Epidermal melanocyte (primary cell): ENCODE measurements around the gene WDR76.

Source experiments
- DNase-seq: peaks from one replicate; pipeline ENCODE4 v3.0.0; 2011; ENCODE audit warnings: low spot score; ENCODE audit not compliant: insufficient read length

Gene WDR76

DNA sequence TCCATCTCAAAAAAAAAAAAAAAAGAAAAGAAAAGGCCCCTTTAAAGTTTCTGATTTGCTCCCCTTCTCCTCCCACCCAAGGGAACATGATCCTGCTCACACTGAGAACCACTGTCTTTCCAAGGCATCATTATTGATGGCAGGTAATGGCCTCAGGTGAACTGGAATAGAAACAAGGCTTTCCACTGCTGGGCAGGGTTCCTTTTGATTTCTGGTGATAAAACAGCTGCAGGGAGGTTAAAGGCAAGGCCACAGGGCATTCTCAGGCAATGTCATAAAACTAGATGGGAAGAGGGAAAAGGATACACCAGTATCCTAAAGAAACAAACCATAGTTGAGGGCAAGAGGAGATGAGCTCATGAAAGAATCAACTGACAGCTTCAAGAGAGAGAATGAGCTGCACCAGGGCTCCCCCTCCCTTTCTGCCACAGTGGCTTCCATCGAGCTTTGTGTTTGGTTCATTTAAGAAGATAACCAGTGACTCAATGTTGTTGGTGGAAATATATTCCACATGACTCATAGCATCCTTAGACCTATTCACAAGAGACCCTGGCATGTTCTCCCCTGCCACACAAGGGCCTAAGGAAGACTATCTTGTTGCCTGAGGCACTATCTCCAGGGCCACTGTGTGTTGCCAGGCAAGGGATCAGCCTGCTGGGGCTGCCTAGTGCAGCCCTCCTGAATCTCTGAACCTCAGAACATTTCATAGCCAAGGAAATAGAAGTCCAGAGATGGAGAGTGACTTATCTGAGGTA, 86.4 kb downstream of the WDR76 start:
- DNase-seq: no peak

GRCh38 chr15:43913941-43914340, 87.1 kb downstream of the WDR76 start:
- DNase-seq: no peak

- no peak for DNase-seq
Measured at GRCh38 chr15:43915631-43916325, 89.0 kb downstream of the WDR76 start.

DNA sequence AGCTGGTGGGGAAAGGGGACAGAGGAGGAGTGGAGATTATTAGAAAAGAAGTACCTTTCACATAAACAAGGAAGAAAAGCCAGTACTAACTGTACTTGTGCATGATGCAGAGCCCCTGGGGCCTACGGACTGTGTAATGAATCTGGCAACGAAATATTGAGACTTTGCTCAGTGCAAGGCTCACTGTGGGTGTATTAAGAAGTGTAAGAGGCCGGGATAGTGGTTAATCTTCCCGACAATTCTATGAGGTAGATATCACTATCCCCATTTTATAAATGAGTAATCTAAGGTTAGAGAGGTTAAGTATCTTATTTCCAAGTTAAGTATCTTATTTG, 89.5 kb downstream of the WDR76 start:
- DNase-seq: no peak
